Measurements from ENCODE around the gene LAPTM5.

- no peak for TF ChIP-seq CTCF (IDR thresholded peaks at IDR 0.05)
- TF ChIP-seq POLR2AphosphoS5 (IDR thresholded peaks at IDR 0.05) = no peak
- TF ChIP-seq POLR2A (IDR thresholded peaks at IDR 0.05) = no peak
Measured at GRCh38 chr1:30791868-30792267, 34.3 kb upstream of the LAPTM5 start.
